Measurements from ENCODE around the gene NIPAL3.
"Not testable (repeated sequence)": the region's sequence is repeated elsewhere in the genome, so short reads cannot be mapped to it uniquely, and the experiment has no call there.

Gene NIPAL3

DNA sequence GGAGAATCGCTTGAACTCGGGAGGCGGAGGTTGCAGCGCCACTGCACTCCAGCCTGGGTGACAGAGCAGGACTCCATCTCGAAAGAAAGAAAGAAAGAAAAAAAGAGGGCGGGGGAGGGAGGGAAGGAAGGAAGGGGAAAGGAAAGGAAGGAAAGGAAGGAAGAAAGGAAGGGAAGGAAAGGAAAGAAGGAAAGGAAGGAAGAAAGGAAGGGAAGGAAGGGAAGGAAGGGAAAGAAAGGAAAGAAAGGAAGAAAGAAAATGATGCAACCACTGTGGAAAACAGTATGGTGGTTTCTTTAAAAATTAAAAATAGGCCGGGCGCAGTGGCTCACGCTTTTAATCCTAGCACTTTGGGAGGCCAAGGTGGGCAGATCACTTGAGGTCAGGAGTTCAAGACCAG lies 71.9 kb downstream of the NIPAL3 start:
- no peaks in the 10 kb centered on the region for H3K4me1 ChIP-seq (ENCODE audit: control insufficient read depth, insufficient read depth, low read length)
- no peaks in the 10 kb centered on the region for H3K36me3 ChIP-seq (ENCODE audit: control insufficient read depth, insufficient read depth, low read length)
- no peak overlapping the region for H3K27ac ChIP-seq (ENCODE audit: insufficient read depth, low read depth, low read length, poor library complexity, severe bottlenecking)
- no peaks in the 10 kb centered on the region for H3K27me3 ChIP-seq (ENCODE audit: control insufficient read depth, insufficient read depth, low read length, poor library complexity, severe bottlenecking)
- no peaks in the 10 kb centered on the region for H3K9me3 ChIP-seq (ENCODE audit: control insufficient read depth, low read length)
- no peak overlapping the region for H3K4me3 ChIP-seq (ENCODE audit: insufficient read depth, low read depth, low read length)
- 90 to 94% methylated on average over 9 of the region's 9 CpGs for WGBS, 2 experiments

- not testable (repeated sequence) for H3K27ac ChIP-seq (ENCODE audit: insufficient read depth, low read depth, low read length, poor library complexity, severe bottlenecking); H3K4me3 ChIP-seq (ENCODE audit: insufficient read depth, low read depth, low read length); H3K4me1 ChIP-seq (ENCODE audit: control insufficient read depth, insufficient read depth, low read length); H3K9me3 ChIP-seq (ENCODE audit: control insufficient read depth, low read length); H3K36me3 ChIP-seq (ENCODE audit: control insufficient read depth, insufficient read depth, low read length); H3K27me3 ChIP-seq (ENCODE audit: control insufficient read depth, insufficient read depth, low read length, poor library complexity, severe bottlenecking)
- WGBS, 2 experiments: 90 to 91% methylated on average over 7 of the region's 7 CpGs
Measured at GRCh38 chr1:24488159-24488558, 72.6 kb downstream of the NIPAL3 start.

- Histone ChIP-seq H3K27me3 (ENCODE audit: control insufficient read depth, insufficient read depth, low read length, poor library complexity, severe bottlenecking) (no peaks in the 10 kb centered on the region), H3K27ac (ENCODE audit: insufficient read depth, low read depth, low read length, poor library complexity, severe bottlenecking) (no peak overlapping the region), H3K4me1 (ENCODE audit: control insufficient read depth, insufficient read depth, low read length) (no peaks in the 10 kb centered on the region), H3K36me3 (ENCODE audit: control insufficient read depth, insufficient read depth, low read length) (no peaks in the 10 kb centered on the region), H3K4me3 (ENCODE audit: insufficient read depth, low read depth, low read length) (no peak overlapping the region), H3K9me3 (ENCODE audit: control insufficient read depth, low read length) (no peaks in the 10 kb centered on the region)
- 93% methylated on average over 13 of the region's 13 CpGs for WGBS, 2 experiments
Measured at GRCh38 chr1:24489674-24490073, 74.1 kb downstream of the NIPAL3 start.

- no peak overlapping the region for H3K27ac ChIP-seq (ENCODE audit: insufficient read depth, low read depth, low read length, poor library complexity, severe bottlenecking)
- WGBS, 2 experiments: 97% methylated on average over 18 of the region's 18 CpGs
- no peak overlapping the region for H3K4me3 ChIP-seq (ENCODE audit: insufficient read depth, low read depth, low read length)
- H3K4me1 ChIP-seq (ENCODE audit: control insufficient read depth, insufficient read depth, low read length): no peaks in the 10 kb centered on the region
- H3K36me3 ChIP-seq (ENCODE audit: control insufficient read depth, insufficient read depth, low read length): no peaks in the 10 kb centered on the region
- H3K27me3 ChIP-seq (ENCODE audit: control insufficient read depth, insufficient read depth, low read length, poor library complexity, severe bottlenecking): no peaks in the 10 kb centered on the region
- H3K9me3 ChIP-seq (ENCODE audit: control insufficient read depth, low read length): no peaks in the 10 kb centered on the region
Measured at GRCh38 chr1:24490101-24490781, 74.6 kb downstream of the NIPAL3 start.

DNA sequence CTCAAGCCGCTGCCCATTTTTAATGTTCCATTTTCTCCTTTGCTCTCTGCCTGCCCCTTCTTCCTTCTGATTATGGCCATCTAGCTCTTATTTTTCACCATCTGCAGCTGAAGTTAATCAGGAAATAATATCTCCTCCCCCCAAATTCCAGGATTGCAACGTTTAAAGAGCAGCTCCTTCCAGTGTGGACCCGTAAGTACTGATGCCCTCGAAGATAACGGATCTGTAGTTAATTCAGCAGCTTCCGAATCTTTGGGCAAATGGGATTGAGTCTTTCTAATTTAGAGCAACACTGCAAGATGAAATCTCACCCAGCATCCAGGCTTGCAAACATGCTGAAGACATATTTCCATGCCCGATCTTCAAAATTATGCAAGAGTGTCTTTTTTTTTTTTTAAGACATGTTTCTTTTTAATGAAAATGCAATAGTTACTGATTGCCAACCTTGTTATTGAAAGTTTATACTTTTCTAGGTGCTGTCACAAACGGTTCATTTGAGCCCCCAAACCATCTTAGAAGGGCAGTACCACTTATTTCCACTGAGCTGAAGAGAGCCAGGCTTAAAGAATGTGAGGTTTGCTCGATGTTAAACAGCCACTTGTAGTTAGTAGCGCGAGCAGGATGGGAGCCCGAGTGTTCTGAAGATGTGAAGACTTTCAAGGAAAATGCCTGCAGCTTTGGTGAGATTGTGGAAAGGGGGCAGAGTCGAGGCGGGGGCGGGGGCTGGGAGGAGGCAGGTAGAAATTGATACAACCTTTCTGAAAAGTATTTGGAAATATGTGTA lies 76.2 kb downstream of the NIPAL3 start:
- H3K27ac ChIP-seq (ENCODE audit: insufficient read depth, low read depth, low read length, poor library complexity, severe bottlenecking): no peak overlapping the region
- WGBS, 2 experiments: 80 to 81% methylated on average over 14 to 15 of the region's 15 CpGs

GRCh38 chr1:24492935-24493334 lies 77.3 kb downstream of the NIPAL3 start:
- H3K27ac ChIP-seq (ENCODE audit: insufficient read depth, low read depth, low read length, poor library complexity, severe bottlenecking); H3K27me3 ChIP-seq (ENCODE audit: control insufficient read depth, insufficient read depth, low read length, poor library complexity, severe bottlenecking); H3K4me1 ChIP-seq (ENCODE audit: control insufficient read depth, insufficient read depth, low read length); H3K9me3 ChIP-seq (ENCODE audit: control insufficient read depth, low read length); H3K4me3 ChIP-seq (ENCODE audit: insufficient read depth, low read depth, low read length); H3K36me3 ChIP-seq (ENCODE audit: control insufficient read depth, insufficient read depth, low read length): not testable (repeated sequence)
- 93 to 94% methylated on average over 7 to 9 of the region's 9 CpGs for WGBS, 2 experiments

More for the DNA sequence above, 76.2 kb downstream of the NIPAL3 start:
- H3K4me1 ChIP-seq (ENCODE audit: control insufficient read depth, insufficient read depth, low read length): no peaks in the 10 kb centered on the region
- no peaks in the 10 kb centered on the region for H3K27me3 ChIP-seq (ENCODE audit: control insufficient read depth, insufficient read depth, low read length, poor library complexity, severe bottlenecking)
- no peak overlapping the region for H3K4me3 ChIP-seq (ENCODE audit: insufficient read depth, low read depth, low read length)
- H3K9me3 ChIP-seq (ENCODE audit: control insufficient read depth, low read length): no peaks in the 10 kb centered on the region
- H3K36me3 ChIP-seq (ENCODE audit: control insufficient read depth, insufficient read depth, low read length): no peaks in the 10 kb centered on the region

- Histone ChIP-seq H3K4me3 (ENCODE audit: insufficient read depth, low read depth, low read length) (no peak overlapping the region), H3K9me3 (ENCODE audit: control insufficient read depth, low read length) (no peaks in the 10 kb centered on the region), H3K4me1 (ENCODE audit: control insufficient read depth, insufficient read depth, low read length) (no peaks in the 10 kb centered on the region), H3K36me3 (ENCODE audit: control insufficient read depth, insufficient read depth, low read length) (no peaks in the 10 kb centered on the region), H3K27ac (ENCODE audit: insufficient read depth, low read depth, low read length, poor library complexity, severe bottlenecking) (no peak overlapping the region), H3K27me3 (ENCODE audit: control insufficient read depth, insufficient read depth, low read length, poor library complexity, severe bottlenecking) (no peaks in the 10 kb centered on the region)
- 92 to 95% methylated on average over 3 of the region's 3 CpGs for WGBS, 2 experiments
Measured at GRCh38 chr1:24493785-24494184, 78.2 kb downstream of the NIPAL3 start.

DNA sequence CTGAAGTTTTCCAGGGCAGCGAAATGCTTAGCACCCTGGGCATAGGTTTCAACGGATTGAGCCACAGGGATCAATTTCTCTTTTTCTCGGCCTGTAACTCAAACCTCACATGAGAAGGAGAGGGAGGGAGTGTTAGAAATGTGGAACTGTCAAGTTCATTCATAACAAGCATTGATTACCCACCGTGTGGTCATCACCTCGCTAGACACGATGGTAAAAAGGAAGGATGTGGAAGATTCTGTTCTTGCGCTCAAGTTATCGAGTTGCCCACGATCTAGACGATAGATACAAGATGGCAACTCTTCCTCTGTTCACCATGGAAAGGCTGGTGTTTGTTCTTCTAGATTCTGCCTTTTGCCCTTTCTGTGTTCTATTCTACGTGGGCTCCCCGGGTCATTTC lies 83.0 kb downstream of the NIPAL3 start:
- no peak overlapping the region for H3K4me3 ChIP-seq (ENCODE audit: insufficient read depth, low read depth, low read length)
- H3K27ac ChIP-seq (ENCODE audit: insufficient read depth, low read depth, low read length, poor library complexity, severe bottlenecking): no peak overlapping the region
- 94 to 95% methylated on average over 12 of the region's 12 CpGs for WGBS, 2 experiments
- no peaks in the 10 kb centered on the region for H3K36me3 ChIP-seq (ENCODE audit: control insufficient read depth, insufficient read depth, low read length)
- peaks cover 18% of the 10 kb centered on the region for H3K27me3 ChIP-seq (ENCODE audit: control insufficient read depth, insufficient read depth, low read length, poor library complexity, severe bottlenecking)
- peaks cover 4% of the 10 kb centered on the region for H3K4me1 ChIP-seq (ENCODE audit: control insufficient read depth, insufficient read depth, low read length)
- H3K9me3 ChIP-seq (ENCODE audit: control insufficient read depth, low read length): no peaks in the 10 kb centered on the region

GRCh38 chr1:24500448-24501048 lies 84.9 kb downstream of the NIPAL3 start:
- Histone ChIP-seq H3K4me1 (ENCODE audit: control insufficient read depth, insufficient read depth, low read length) (peaks cover 12% of the 10 kb centered on the region), H3K36me3 (ENCODE audit: control insufficient read depth, insufficient read depth, low read length) (no peaks in the 10 kb centered on the region), H3K9me3 (ENCODE audit: control insufficient read depth, low read length) (no peaks in the 10 kb centered on the region), H3K27ac (ENCODE audit: insufficient read depth, low read depth, low read length, poor library complexity, severe bottlenecking) (no peak overlapping the region), H3K4me3 (ENCODE audit: insufficient read depth, low read depth, low read length) (no peak overlapping the region), H3K27me3 (ENCODE audit: control insufficient read depth, insufficient read depth, low read length, poor library complexity, severe bottlenecking) (peaks cover 29% of the 10 kb centered on the region)
- WGBS, 2 experiments: 89 to 91% methylated on average over 5 of the region's 5 CpGs

DNA sequence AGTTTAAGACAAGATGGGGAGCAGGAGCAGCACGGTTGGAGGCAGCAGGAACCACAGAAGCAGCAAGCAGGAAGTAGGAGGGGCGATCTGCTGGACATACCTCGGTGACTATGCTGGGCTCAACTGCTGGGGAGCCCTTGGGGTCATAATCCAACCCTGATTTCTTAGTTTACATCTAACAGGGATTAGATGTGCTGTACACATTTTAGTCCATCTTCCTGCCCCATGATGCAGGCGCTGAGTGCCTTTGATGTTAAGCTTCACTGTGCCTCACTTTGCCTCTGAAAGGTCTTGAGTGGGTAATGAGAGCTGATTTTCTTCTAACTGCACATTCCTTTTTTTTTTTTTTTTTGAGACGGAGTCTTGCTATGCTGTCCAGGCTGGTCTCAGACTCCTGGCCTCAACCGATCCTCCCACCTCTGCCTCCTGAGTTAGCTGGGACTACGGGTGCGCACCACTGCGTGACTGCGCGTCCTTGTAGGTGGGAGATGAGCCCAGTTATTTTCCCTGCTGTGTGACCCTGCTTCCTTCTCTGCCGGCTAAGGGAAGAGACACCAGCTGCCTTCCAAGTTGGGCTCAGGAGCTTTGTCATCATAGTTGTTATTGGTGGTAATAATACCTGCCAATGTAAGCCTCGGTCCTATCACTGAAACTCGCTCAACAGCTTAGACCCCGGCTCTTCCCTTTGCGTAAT lies 85.9 kb downstream of the NIPAL3 start:
- no peaks in the 10 kb centered on the region for H3K36me3 ChIP-seq (ENCODE audit: control insufficient read depth, insufficient read depth, low read length)
- no peak overlapping the region for H3K4me3 ChIP-seq (ENCODE audit: insufficient read depth, low read depth, low read length)
- WGBS, 2 experiments: 83 to 84% methylated on average over 16 of the region's 16 CpGs
- no peak overlapping the region for H3K27ac ChIP-seq (ENCODE audit: insufficient read depth, low read depth, low read length, poor library complexity, severe bottlenecking)
- H3K27me3 ChIP-seq (ENCODE audit: control insufficient read depth, insufficient read depth, low read length, poor library complexity, severe bottlenecking): peaks cover 29% of the 10 kb centered on the region
- no peaks in the 10 kb centered on the region for H3K9me3 ChIP-seq (ENCODE audit: control insufficient read depth, low read length)
- H3K4me1 ChIP-seq (ENCODE audit: control insufficient read depth, insufficient read depth, low read length): peaks cover 12% of the 10 kb centered on the region

Data from ectodermal cell (in vitro differentiated cells).